GM19238 (cell line): ENCODE results near the gene LANCL1.
"Not testable (repeated sequence)": the region's sequence is repeated elsewhere in the genome, so short reads cannot be mapped to it uniquely, and the experiment has no call there.

Source experiments
- DNase-seq: peaks from one replicate; pipeline ENCODE4 v3.0.0; 2011; ENCODE audit warnings: low spot score; ENCODE audit not compliant: insufficient read length

The LANCL1 gene

DNA sequence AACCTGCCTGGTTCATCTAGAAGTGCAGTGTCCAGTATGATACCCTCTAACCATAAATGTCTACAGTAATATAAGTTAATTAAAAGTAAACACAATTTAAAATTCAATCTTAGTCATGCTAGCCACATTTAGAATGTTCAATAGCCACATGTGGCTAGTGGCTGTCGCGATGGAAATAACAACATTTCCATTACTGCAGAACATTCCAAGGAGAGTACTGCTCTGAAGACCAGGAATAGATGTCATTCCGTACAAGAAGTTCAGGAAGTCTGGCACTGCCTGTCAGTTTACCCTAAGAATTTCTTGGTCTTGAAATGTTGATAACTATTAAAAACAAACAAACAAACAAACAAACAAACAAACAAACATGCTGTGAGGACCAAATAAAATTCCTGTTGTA lies 17.2 kb downstream of the LANCL1 start:
- no peak for DNase-seq

DNA sequence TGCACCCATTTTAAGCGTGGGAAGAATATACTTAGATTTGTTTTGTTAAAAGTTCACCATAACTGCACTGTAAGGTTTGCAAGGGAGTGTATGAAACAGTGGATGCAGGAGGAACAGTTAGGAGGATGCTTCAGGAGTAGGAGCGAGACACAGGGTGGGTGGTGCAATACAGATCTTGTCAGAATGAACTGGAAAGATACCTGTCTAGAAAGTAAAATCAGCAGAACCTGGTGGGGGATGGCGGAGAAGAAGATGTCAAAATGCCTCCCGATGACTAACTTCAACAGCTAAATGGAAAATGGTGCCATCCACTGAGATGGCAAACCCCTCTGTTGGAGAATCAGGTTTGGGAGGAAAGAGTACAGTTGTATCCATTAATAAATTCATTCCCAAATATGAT lies 18.2 kb downstream of the LANCL1 start:
- DNase-seq: no peak

DNA sequence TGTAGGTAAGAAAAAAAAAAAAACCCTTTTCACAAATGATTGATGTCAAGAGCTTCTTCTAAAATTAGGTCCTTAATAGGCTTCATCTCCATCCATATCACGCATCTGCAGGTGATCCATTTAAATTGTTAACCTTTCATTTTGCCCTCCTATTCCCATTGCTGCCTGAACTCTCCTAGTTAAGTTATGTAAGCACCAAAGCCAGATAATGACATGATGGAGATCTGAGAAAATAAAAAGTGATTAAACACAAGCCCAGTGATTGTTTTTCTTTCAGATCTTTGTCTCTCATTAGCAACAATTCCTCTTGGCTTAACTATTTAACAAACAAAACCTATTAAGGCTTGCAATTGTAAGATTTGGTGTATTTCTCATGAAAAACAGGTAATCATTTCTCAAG lies 20.0 kb downstream of the LANCL1 start:
- DNase-seq: no peak

DNA sequence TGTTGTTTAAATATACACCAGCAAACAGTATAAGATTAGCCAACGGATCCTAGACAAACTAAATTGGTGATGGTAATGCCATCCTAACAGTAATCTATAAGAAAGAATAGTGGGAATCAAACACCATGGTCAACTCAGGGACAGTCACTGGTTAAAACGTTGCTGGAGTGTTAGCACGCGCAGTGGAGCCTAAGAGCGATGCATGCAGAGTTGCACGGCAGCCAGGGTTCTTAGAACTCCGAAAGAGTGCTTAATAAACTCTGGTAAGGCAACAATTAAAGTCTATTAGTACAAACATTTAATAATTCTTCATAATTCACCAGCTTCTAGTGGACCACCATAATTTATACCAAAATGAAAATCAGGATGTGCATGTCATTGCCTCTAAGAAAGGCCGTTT lies 22.2 kb downstream of the LANCL1 start:
- DNase-seq: no peak

DNA sequence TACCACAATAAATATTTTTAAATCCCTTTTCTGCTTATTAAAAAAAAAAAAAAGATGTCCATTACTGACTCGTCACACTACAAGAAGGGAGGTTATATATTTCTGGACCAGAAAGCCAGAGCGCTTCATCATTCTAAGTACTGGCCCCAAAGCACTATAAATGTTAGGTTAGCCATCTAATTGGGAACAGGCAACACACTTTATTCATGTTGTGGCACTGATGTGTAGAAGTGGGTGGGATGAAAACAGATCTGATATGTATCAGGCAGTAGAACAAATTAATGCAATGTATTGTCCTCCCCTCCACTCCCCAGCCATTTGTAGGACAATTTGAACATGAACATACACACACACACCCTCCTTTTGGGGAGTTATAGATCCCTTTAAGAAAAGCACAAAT lies 24.4 kb downstream of the LANCL1 start:
- DNase-seq: no peak

DNA sequence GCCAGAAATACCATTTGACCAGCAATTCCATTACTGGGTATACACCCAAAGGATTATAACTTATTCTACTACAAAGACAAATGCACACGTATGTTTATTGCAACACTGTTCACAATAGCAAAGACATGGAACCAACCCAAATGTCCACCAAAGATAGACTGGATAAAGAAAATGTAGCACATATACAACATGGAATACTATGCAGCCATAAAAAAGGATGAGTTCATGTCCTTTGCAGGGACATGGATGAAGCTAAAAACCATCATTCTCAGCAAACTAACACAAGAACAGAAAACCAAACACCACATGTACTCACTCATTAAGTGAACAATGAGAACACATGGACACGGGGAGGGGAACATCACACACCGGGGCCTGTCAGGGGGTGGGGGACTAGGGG lies 25.6 kb downstream of the LANCL1 start:
- not testable (repeated sequence) for DNase-seq

DNA sequence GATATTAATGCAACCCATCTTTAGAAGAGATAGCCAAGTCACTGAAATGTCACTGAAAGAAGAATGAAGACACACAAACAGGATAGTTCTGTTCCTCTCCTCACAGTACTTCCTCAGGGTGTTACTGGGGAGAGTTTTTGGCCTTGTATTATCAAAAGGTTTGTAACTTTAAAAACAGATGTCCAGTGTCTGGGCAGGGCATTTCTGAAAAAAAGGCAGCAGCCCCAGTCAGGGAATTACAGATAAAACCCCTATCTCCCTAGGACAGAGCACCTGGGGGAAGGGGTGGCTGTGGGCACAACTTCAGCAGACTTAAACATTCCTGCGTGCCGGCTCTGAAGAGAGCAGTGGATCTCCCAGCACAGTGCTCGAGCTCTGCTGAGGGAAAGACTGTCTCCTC lies 30.8 kb downstream of the LANCL1 start:
- DNase-seq: no peak

DNA sequence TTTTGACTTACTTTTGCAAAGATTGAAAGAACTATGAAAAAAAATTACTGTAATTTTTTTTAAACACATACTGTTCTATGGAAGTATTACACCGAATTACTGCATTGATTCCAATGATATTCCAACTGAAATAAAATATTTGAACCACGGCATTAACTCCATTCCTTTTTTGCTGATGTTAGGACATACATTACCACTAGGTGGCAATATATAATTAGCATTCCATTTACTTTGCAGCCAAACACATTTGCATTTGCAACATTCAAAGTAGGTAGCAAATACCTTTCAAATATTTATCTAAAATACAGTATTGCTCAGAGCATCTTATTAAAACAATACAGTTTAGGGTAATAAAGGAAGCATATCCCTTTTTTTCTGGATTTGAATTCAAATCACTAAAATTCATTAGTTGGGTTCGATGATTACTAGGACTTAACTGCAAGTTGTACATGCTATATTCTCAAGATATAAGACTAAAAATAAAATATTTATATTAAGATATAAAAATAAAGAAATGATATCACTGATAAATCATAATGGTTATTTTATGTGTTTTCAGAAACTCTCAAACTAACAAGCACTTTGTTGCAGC lies 31.3 kb downstream of the LANCL1 start:
- DNase-seq: no peak

DNA sequence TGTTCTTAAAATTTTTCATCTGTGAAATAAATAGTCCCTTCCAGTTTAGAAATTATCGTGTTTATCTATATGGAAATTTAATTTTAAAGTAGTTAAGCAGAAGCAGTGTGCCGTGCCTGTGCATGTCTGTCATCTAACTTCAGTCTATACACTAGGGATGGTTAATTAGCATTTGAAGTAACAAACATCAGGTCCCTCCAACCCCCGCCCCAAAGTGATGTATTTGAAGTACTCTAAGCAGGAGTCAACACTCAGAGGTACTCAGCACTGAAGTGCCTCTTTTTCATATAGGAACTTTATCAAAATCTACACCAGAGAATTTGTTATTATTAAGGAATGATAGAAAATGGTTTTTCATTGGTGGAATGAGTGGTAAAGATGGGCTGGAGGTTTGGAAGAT lies 33.0 kb downstream of the LANCL1 start:
- DNase-seq: no peak

DNA sequence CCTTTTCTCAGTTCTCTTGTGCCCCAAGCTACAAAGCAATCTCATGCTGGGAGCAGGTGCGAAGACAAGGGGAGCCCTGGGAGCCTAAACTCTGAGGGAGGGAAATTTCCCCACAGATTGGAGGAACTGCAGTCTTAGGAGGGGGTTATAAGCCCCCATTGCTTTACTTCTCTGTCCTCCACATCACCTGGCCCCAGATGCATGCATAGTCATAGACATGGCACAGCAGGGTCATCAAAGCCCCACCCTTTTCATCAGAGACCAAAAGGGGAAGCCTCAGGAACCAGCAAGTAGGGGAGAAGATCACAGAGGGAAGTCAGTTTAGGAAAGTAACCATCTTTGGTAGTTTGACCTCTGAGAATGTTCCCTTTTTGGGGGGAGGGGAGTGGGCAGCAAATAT lies 33.7 kb downstream of the LANCL1 start:
- no peak for DNase-seq

DNA sequence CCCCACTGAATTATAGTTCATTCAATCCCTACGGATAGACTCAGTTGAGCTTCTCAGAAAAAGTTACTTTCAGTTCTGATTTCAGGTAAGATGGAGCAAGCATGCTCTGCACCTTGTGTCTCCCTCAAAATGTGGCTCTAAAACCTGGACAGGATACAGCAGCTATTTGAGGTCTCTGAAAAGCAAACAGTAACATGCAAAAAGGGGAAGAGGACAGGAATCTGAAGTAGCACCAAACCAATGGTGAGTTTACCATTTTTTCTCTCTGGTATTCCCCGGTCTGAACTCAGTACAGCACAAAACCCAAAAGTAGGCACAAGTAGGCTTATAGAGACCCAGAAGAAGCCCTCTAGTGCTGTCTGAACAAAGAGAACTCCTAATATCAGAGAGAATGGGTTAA lies 34.1 kb downstream of the LANCL1 start:
- DNase-seq: no peak

DNA sequence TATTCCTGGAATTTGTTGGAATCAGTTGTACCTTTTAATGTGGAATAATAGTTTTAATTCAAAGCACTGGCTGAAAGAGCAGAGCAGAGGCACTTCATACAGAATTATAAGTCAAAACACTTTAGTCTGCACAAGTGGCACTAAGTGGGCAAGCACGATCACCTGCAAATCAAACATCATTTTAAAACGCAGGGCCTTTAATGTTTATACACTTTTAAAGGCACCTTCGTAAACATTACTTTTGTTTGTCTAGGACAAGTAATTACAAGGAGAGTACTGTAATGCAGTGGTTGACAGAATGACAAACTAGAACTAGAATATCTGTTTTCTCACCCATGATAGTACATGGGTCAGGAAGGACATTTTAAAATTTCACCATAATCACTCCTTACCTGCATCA lies 36.4 kb downstream of the LANCL1 start:
- no peak for DNase-seq

DNA sequence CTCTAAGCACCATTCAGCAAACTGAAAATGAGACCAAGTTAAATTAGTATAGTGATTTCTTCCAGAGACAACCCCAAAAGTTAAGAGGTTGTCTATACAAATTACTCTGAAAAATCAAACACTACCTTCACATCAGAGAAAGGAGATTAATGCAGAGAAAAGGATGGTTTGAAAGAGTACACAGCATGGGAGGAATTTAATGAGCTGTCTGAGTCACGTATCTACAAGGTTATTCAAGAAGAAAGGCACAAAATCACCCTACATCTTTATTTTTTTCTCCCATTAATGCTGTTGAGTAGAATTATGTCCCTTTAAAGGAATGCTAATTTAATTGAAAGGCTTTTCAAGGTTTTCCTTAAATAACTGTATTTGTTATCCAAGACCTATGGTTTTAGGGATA lies 41.1 kb downstream of the LANCL1 start:
- DNase-seq: no peak

DNA sequence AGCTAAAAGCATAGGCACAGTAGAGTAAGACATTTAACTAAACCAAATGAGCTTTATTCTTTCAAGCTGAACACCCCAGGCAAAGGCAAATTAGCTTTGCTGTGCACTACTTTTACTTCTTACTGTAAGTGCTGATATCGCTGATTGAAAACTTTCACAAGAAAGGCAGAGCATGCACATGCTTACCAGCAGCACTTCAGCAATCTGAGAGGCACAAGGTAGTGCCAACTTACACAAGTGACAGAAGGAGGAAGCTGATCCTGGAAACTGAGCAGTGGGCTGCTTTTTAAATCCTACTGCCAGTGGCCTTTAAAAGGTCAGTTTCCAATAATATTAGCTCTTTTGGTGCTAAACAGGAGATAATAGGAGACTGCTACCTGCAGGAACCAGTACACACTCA lies 43.9 kb downstream of the LANCL1 start:
- no peak for DNase-seq

DNA sequence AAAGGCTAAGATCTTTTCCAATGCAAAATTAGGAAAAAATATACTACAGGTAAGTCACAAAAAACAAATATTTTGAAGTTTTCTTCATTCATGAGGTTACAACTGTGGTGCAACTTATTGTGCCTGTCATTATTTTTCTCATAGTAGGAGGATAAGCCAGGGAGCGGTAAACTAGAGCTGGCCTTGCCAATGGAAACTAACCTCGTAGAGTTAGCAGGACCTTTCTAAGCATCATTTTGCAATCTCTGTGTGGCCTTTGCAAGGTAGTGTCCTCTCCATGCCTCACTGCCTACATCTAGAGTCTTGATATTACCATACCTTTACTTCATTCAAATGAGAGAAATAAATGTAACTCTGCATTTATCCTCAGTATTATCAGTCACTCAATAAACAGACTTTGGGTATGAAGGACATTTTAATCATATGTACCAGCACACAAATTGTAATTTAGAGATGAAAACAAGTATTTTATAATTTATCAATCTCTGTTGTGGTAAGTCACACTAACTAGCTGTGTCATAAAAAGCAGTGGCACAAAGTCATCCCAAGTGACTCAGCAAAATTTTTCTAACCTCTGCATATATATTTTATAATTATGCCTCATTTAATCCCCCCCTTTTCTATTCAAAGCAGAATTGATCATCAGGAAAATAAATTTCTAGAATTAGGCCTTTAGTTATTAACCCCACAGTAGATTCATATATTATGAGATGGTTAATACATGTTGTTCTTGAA lies 47.0 kb downstream of the LANCL1 start:
- no peak for DNase-seq

DNA sequence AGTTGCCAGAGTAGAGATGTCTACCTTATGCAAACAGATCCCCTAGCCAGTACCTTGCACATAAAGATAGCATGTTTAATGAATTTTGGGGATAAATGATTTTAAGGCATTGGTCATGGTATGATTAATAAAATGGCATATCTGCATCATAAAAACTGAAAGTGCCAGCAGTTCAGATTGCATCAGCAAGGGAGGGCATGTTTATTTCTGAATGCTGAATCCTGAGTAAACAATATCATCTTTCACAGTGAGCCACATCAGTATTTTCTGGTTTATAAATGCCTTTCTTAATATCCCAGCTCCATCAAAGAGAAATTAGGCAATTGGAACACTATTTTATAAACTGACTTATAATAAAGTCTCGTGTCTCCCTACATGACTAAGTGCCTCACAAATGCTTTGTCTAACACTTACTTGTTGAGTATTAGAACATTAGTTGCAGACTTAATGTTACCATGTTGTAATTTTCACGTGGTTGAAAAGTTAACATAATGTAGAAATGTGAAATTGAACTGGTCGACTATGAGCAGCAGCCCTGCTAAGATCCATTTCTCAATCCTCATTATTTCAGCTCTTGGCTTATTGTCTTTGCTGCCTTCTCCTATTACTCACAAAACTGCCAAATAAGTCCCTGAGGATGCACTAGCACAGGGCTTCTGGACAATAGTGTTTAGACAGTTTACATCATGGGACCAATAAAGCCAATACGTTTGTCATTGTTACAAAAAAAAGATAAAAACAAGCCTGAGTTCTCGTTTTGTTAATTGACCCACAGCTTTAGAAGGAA lies 48.0 kb downstream of the LANCL1 start:
- no peak for DNase-seq

DNA sequence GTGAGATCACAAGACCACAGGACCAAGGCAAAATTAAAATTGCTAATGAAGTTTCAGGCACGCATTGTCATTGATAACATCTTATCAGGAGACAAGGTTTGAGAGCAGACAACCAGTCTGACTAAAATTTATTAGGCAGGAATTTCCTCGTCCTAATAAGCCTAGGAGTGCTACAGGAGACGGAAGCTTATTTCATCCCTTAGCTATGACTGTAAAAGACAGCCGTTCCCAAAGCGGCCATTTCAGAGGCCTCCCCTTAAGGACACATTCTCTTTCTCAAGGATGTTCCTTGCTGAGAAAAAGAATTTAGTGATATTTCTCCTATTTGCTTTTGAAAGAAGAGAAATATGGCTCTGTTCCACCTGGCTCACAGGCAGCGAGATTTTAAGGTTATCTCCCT lies 49.2 kb downstream of the LANCL1 start:
- not testable (repeated sequence) for DNase-seq

DNA sequence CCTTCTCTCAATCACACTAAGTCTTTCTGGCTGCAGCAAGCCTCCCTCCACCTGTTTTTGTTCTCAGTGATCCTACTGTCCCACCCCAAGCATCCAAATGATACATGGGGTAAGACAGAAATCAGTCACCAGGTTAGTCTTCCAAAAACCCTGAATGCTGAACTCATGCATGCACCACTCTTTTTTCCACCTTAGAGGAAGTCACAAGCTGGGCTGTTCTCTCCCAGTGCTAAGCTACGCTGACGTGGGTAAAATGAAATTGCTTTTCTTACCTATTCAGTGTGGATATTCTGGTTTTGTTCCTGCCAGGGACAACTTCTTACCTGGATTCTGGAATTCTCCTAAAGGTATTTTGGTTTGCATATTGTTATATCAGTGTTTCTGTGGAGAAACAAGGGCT lies 54.2 kb downstream of the LANCL1 start:
- DNase-seq: no peak

DNA sequence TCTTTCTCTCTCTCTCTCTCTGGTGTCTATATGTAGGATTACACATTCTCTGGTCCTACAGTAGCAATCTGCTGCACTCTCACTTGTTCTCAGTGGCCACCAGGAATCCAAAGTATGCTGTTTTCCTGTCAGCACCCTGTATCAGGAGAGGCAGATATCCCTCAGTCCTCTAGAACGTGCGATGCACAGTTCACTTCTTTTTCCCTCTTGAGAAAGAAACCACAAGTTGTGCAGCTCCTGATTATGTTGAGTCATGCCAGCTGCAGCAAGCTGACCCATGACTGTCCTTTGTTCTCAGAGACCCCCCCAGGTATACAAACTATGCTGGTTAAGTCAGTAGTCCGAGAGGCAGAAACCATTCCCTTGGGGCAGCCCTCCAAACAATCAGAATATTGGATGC lies 54.6 kb downstream of the LANCL1 start:
- DNase-seq: no peak

DNA sequence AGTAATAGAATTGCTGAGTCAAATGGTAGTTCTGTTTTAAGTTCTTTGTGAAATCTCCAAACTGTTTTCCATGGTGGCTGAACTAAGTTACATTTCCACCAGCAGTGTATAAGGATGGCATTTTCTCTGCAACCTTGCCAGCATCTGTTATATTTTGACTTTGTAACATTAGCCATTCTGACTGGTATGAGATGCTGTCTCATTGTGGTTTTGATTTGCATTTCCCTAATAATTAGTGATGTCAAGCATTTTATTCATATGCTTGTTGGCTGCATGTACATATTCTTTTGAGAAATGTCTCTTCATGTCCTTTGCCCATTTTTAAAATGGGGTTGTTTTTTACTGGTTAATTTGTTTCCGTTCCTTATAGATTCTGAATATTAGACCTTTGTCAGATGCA lies 63.9 kb downstream of the LANCL1 start:
- DNase-seq: no peak

DNA sequence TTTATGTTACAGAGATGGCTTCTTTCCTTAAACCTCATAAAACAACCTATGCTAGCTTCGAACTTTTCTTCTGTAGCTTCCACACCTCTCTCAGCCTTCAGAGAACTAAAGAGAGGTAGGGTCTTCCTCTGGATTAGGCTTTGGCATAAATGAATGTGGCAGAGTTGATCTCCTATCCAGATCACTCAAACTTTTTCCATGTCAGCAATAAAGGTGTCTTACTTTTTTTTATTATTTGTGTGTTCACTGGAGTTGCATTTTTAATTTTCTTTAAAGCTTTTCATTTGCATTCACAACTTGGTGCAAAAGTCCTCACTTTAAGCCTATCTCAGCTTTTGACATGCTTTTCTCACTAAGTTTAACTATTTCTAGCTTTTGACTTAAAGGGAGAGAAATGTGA lies 66.0 kb downstream of the LANCL1 start:
- no peak for DNase-seq

DNA sequence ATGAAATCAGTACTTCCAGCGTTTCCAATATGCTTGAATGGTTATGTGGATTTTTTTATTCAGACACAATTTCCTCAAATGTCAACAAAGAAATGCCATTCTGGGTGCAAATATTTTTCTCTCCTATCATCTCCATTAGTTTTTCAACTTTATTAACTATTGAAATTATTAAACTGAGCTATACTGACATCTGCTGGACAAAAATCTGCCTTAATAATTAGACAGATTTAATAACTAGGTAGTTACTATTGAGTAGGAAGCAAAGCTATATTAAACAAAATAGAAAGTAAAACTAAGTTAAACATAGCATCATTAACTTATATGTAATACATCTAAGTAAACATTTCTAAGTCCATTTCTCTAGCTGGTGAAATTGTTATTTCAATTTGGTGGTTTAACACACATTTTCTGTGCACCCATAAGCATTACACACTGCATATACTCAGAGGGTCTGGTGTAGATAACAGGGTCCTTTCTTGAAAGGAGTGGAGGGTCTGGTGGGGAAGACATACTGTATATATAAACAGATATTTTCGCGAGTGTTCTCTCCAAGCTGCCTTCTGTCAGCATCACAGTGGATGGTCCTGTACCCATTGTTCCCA lies 77.0 kb downstream of the LANCL1 start:
- DNase-seq: no peak
